Keratinocyte (primary cell): ENCODE results near the gene SCN1B. TPM values are rescaled to one million over a fixed set of nuclear protein-coding genes. Genes with fewer than 3 reads are reported as not detected.

Experiments used
- DNase-seq: peaks from one replicate; pipeline ENCODE4 v3.0.0-alpha.2; 2011; ENCODE audit warnings: low read depth, missing footprints, low spot score
- FAIRE-seq: peaks from 2 replicates; lab custom pipeline; 2011; peaks lifted over from hg19 to GRCh38; lab: Jason Lieb, UNC
- H2AFZ ChIP-seq: 2 replicates; pipeline ENCODE4 v1.6.0; 2012; ENCODE audit warnings: low read length, control low read depth, inconsistent platforms; ENCODE audit not compliant: control insufficient read depth
- H3K27ac ChIP-seq: 2 replicates; pipeline ENCODE4 v1.5.1; 2011; ENCODE audit warnings: low read length; ENCODE audit not compliant: control insufficient read depth, insufficient read depth
- H3K27me3 ChIP-seq: 3 replicates; pipeline ENCODE4 v1.6.0; 2011; ENCODE audit warnings: low read length; ENCODE audit not compliant: control insufficient read depth, insufficient read depth; ENCODE audit errors: extremely low read depth
- H3K36me3 ChIP-seq, 2 experiments: 2 replicates in 1 of 2; 3 replicates in 1 of 2; pipeline ENCODE4 v1.5.1; 2011; ENCODE audit warnings: low read length in 2 of 2, mild to moderate bottlenecking in 1 of 2; ENCODE audit not compliant: control insufficient read depth in 2 of 2, insufficient read depth in 2 of 2; ENCODE audit errors: extremely low read depth in 1 of 2
- H3K4me1 ChIP-seq: 3 replicates; pipeline ENCODE4 v1.5.1; 2011; ENCODE audit warnings: low read length; ENCODE audit not compliant: control insufficient read depth, insufficient read depth; ENCODE audit errors: extremely low read depth
- H3K4me2 ChIP-seq: 3 replicates; pipeline ENCODE4 v1.6.0; 2011; ENCODE audit warnings: low read depth, low read length; ENCODE audit not compliant: control insufficient read depth, insufficient read depth; ENCODE audit errors: extremely low read depth
- H3K4me3 ChIP-seq, 3 experiments: fragments of 200-600 bp in 1 of 3; sonication (generic) in 1 of 3; 2 replicates in 2 of 3; 3 replicates in 1 of 3; pipeline ENCODE4 v1.5.1; 2011 to 2016; ENCODE audit warnings: low read length in 3 of 3, mild to moderate bottlenecking in 3 of 3, control low read depth in 2 of 3, inconsistent platforms in 1 of 3, low read depth in 1 of 3, mixed read lengths in 1 of 3, mixed run types in 1 of 3, moderate library complexity in 1 of 3; ENCODE audit not compliant: control insufficient read depth in 2 of 3, insufficient read depth in 2 of 3; ENCODE audit errors: extremely low read depth in 1 of 3
- H3K79me2 ChIP-seq: 2 replicates; pipeline ENCODE4 v1.6.0; 2012; ENCODE audit warnings: low read length; ENCODE audit not compliant: control insufficient read depth, insufficient read depth
- H3K9ac ChIP-seq: 3 replicates; pipeline ENCODE4 v1.6.0; 2011; ENCODE audit warnings: low read length; ENCODE audit not compliant: control insufficient read depth, insufficient read depth; ENCODE audit errors: extremely low read depth
- H3K9me1 ChIP-seq: 3 replicates; pipeline ENCODE4 v1.6.0; 2011; ENCODE audit warnings: low read length; ENCODE audit not compliant: control insufficient read depth, insufficient read depth; ENCODE audit errors: extremely low read depth
- H3K9me3 ChIP-seq: 2 replicates; pipeline ENCODE4 v1.5.1; 2012; ENCODE audit warnings: low read depth, low read length; ENCODE audit not compliant: control insufficient read depth
- H4K20me1 ChIP-seq: 3 replicates; pipeline ENCODE4 v1.6.0; 2011; ENCODE audit warnings: low read length; ENCODE audit not compliant: control insufficient read depth, insufficient read depth; ENCODE audit errors: extremely low read depth
- EZH2 ChIP-seq: IDR thresholded peaks from one replicate; pipeline ENCODE4 v1.6.1; 2012; ENCODE audit warnings: inconsistent platforms, mild to moderate bottlenecking, low read length, moderate library complexity
- dilution Hi-C: fragments of 300-500 bp; cut with MboI; formaldehyde crosslinking; loops from one replicate; pipeline ENCODE4 v1.7.0; 2020; ENCODE audit warnings: low sequenced_read_pairs; ENCODE audit not compliant: extremely low pct_ligation_motif_present
- polyA plus RNA-seq, 5 experiments: library from polyadenylated mRNA; depleted of rRNA in 3 of 5; stranded (reverse) in 3 of 5; stranded (forward) in 1 of 5; unstranded in 1 of 5; fragments of >200 nt; gene quantifications; 1 replicate in 1 of 5; 2 replicates in 3 of 5; 3 replicates in 1 of 5; pipeline versions ENCODE4 v1.2.1 to v1.2.3, GENCODE V29; 2011 to 2012; ENCODE audit warnings: missing spikeins in 2 of 5, low read depth in 1 of 5, low replicate concordance in 1 of 5
- TF ChIP-seq, protein P1 (sequence below), 3 experiments: IDR thresholded peaks in 1 of 3; conservative IDR thresholded peaks in 1 of 3; optimal IDR thresholded peaks in 1 of 3; 2 replicates in 2 of 3; 3 replicates in 1 of 3; pipeline versions ENCODE3 to v1.5.1; 2011; ENCODE audit warnings: low read length in 3 of 3, mild to moderate bottlenecking in 3 of 3, moderate library complexity in 2 of 3, control low read depth in 1 of 3, inconsistent platforms in 1 of 3; ENCODE audit not compliant: insufficient read depth in 2 of 3; ENCODE audit errors: extremely low read depth in 1 of 3

Gene SCN1B
- polyA plus RNA-seq, 1 donor (not counting 4 experiments of a cell fraction or from before 2014, with no cell fraction given), result 0.30 TPM

DNA sequence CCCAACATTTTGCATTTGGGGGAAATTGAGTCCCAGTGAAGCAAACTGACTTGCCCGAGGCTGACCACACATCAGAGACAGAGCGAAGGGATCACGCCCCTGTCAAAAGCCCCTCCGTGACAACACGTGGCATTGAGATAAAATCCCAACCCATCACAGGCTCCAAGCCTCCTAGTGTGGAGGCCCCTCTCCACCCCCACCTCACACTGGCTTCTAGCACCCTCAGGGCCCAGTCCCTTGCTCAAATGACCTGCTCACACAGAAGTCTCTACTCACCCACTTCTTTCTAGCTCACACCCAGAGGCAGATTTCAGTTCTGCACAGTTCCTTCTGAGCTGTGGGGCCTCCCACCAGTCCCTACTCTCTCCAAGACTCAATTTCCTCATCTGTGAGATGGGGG is 21.5 kb downstream of the SCN1B start:
- DNase-seq (no peak), FAIRE-seq (no peak)
- H3K9me3 ChIP-seq, result no peaks in the 10 kb centered on the region
- no peak overlapping the region for H3K9ac ChIP-seq
- dilution Hi-C loops, result no loop called here
- H3K9me1 ChIP-seq, result no peaks in the 10 kb centered on the region
- H3K4me1 ChIP-seq, result no peaks in the 10 kb centered on the region
- H3K27me3 ChIP-seq, result no peaks in the 10 kb centered on the region
- H3K4me3 ChIP-seq, result no peak overlapping the region
- H3K36me3 ChIP-seq, result no peaks in the 10 kb centered on the region
- TF ChIP-seq, protein P1, sequence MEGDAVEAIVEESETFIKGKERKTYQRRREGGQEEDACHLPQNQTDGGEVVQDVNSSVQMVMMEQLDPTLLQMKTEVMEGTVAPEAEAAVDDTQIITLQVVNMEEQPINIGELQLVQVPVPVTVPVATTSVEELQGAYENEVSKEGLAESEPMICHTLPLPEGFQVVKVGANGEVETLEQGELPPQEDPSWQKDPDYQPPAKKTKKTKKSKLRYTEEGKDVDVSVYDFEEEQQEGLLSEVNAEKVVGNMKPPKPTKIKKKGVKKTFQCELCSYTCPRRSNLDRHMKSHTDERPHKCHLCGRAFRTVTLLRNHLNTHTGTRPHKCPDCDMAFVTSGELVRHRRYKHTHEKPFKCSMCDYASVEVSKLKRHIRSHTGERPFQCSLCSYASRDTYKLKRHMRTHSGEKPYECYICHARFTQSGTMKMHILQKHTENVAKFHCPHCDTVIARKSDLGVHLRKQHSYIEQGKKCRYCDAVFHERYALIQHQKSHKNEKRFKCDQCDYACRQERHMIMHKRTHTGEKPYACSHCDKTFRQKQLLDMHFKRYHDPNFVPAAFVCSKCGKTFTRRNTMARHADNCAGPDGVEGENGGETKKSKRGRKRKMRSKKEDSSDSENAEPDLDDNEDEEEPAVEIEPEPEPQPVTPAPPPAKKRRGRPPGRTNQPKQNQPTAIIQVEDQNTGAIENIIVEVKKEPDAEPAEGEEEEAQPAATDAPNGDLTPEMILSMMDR (optimal IDR thresholded peaks at IDR 0.05 in 1 of 3, IDR thresholded peaks at IDR 0.05 in 1 of 3, conservative IDR thresholded peaks at IDR 0.05 in 1 of 3; ENCODE audit: extremely low read depth in 1 of 3, insufficient read depth in 2 of 3, low read length in 3 of 3), result no peak
- no peak for TF ChIP-seq EZH2
- H4K20me1 ChIP-seq, result no peaks in the 10 kb centered on the region
- no peaks in the 10 kb centered on the region for H3K79me2 ChIP-seq
- H3K4me2 ChIP-seq, result no peak overlapping the region
- no peak overlapping the region for H3K27ac ChIP-seq
- no peak overlapping the region for H2AFZ ChIP-seq

DNA sequence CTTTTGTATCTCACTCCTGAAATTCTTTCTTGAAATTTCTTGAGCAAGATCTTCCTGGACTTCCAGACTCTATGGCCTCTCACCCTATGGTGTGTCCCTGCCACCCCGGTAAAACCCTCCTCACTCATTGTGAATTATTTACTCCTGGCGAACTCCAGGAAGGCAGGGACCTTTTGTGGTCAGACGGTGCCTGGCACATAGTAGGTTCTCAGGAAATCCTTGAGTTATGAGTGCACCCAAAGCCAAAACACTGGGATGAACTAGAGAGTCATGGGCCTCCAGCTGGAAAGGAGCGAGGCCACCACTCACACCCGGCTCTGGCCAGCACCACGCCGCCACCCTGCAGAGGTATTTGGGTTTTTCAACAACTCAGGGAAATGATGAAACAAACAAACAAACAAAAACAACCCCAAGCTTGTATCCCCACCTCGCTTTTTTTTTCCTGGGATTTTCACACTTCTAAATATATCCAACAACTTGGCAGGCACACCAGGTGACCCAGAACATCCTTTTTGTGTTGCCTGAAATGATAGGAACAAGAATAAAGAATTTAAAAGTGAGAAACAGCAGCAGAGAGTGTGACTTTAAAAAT is 22.4 kb downstream of the SCN1B start:
- FAIRE-seq, result no peak
- H3K9me3 ChIP-seq, result no peaks in the 10 kb centered on the region

More for the DNA sequence above, 22.4 kb downstream of the SCN1B start:
- Histone ChIP-seq H3K4me2 (no peak overlapping the region), H4K20me1 (no peaks in the 10 kb centered on the region), H3K9ac (no peak overlapping the region), H3K9me1 (no peaks in the 10 kb centered on the region), H3K4me3 (no peak overlapping the region), H2AFZ (no peak overlapping the region), H3K4me1 (no peaks in the 10 kb centered on the region), H3K79me2 (no peaks in the 10 kb centered on the region), H3K27me3 (no peaks in the 10 kb centered on the region), H3K27ac (no peak overlapping the region), H3K36me3 (no peaks in the 10 kb centered on the region)
- dilution Hi-C loops, result no loop called here
- no peak for DNase-seq
- TF ChIP-seq, protein P1 (optimal IDR thresholded peaks at IDR 0.05 in 1 of 3, IDR thresholded peaks at IDR 0.05 in 1 of 3, conservative IDR thresholded peaks at IDR 0.05 in 1 of 3; ENCODE audit: extremely low read depth in 1 of 3, insufficient read depth in 2 of 3, low read length in 3 of 3), result no peak
- TF ChIP-seq EZH2, result no peak
